Stimulated activated CD4-positive, alpha-beta T cell treated with anti-CD3 and anti-CD28 coated beads, Interleukin-1b, Interleukin-23, amount 100 ng/mL, for 48 hours (primary cell): ENCODE data around the gene KCNIP2.

Source experiments
- DNase-seq: peaks from one replicate; pipeline ENCODE4 v3.0.0-alpha.2; 2020

Gene KCNIP2

GRCh38 chr10:101843032-101844021 lies at the start of gene KCNIP2:
KCNIP2 (minus strand) TSS chr10:101843800; CDS start chr10:101843568, 232 bp downstream.
- DNase-seq = peak; percentile 44

GRCh38 chr10:101892782-101893391 lies 49.3 kb upstream of the KCNIP2 start:
- DNase-seq = no peak

GRCh38 chr10:101889256-101890210 lies 45.9 kb upstream of the KCNIP2 start:
- DNase-seq = peak; percentile 69

GRCh38 chr10:101888251-101888949 lies 44.8 kb upstream of the KCNIP2 start:
- DNase-seq = no peak

- DNase-seq = no peak
These were observed 44.2 kb upstream of the KCNIP2 start for GRCh38 chr10:101887775-101888174.

GRCh38 chr10:101886521-101887312 lies 43.1 kb upstream of the KCNIP2 start:
- no peak for DNase-seq

GRCh38 chr10:101881036-101881774 lies 37.6 kb upstream of the KCNIP2 start:
- no peak for DNase-seq

GRCh38 chr10:101880232-101880573 lies 36.6 kb upstream of the KCNIP2 start:
- DNase-seq = no peak

GRCh38 chr10:101879456-101880231 lies 36.0 kb upstream of the KCNIP2 start:
- DNase-seq = no peak

GRCh38 chr10:101878869-101879268 lies 35.3 kb upstream of the KCNIP2 start:
- no peak for DNase-seq

- DNase-seq = no peak
These were observed 31.6 kb upstream of the KCNIP2 start for GRCh38 chr10:101875068-101875688.

GRCh38 chr10:101874252-101874651 lies 30.7 kb upstream of the KCNIP2 start:
- DNase-seq = no peak

GRCh38 chr10:101867931-101868330 lies 24.3 kb upstream of the KCNIP2 start:
- no peak for DNase-seq

GRCh38 chr10:101859530-101859929 lies 15.9 kb upstream of the KCNIP2 start:
- no peak for DNase-seq

GRCh38 chr10:101858723-101859500 lies 15.3 kb upstream of the KCNIP2 start:
- no peak for DNase-seq

GRCh38 chr10:101857802-101858476 lies 14.3 kb upstream of the KCNIP2 start:
- no peak for DNase-seq

GRCh38 chr10:101856626-101857025 lies 13.0 kb upstream of the KCNIP2 start:
- no peak for DNase-seq
